Stimulated activated memory B cell treated with anti-CD40 and anti-IgM and Interleukin-4, amounts not matched to agents 10 μg/mL and 1 μg/mL and 100 μg/mL, for 72 hours (primary cell): ENCODE measurements around the gene DENND2D.

Source experiments
- ATAC-seq: fragments of 150-1000 bp; cut with Tn5 transposase; 2 replicates; pipeline ENCODE4 v1.10.0; 2021
- H3K27ac Mint-ChIP-seq: one replicate; pipeline ENCODE4 v1.8.0; 2022; ENCODE audit warnings: mild to moderate bottlenecking, mixed read lengths
- H3K27me3 Mint-ChIP-seq: one replicate; pipeline ENCODE4 v1.8.0; 2022; ENCODE audit warnings: mixed read lengths
- H3K36me3 Mint-ChIP-seq: one replicate; pipeline ENCODE4 v1.8.0; 2022; ENCODE audit warnings: mixed read lengths
- H3K4me1 Mint-ChIP-seq: one replicate; pipeline ENCODE4 v1.8.0; 2022; ENCODE audit warnings: mixed read lengths
- H3K4me3 Mint-ChIP-seq: one replicate; pipeline ENCODE4 v1.8.0; 2022; ENCODE audit warnings: mild to moderate bottlenecking, moderate library complexity, mixed read lengths
- H3K9me3 Mint-ChIP-seq: one replicate; pipeline ENCODE4 v1.8.0; 2022; ENCODE audit warnings: mixed read lengths

The DENND2D gene

DNA sequence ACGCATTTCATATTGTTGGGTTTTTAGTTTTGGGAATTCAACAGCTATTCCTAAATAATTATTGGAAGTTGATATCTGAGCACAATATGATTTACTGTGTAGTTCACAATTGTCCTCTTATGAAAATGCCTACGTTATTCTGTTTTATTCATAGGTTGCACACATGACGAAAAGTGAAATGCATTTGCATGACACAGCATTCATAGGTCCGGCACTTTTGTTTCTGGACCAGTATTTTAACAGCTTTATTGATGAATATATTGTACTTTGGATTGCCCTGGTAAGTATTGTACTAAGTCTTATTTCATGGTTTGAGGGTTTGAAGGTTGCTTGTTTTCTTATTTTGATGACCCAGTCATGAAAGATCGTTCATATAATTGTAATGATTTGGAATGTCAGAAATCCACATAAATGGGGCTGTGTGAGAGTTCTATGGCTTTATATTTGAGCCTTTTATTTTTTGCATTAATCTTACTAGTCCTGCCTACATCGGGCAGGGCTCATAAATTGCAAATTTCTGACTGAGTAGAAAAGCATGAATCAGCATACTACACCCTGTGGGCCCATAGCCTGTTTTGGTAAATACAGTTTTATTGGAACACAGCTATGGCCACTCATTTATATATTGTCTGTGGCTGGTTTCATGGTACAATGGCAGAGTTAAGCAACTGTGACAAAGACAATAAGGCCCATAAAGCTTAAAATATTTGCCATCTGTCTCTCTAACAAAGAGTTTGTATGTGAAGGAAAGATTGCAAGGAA lies 17.0 kb downstream of the DENND2D start:
- Mint-ChIP-seq H3K9me3 (no peaks in the 10 kb centered on the region), H3K27me3 (no peaks in the 10 kb centered on the region), H3K36me3 (peaks cover 76% of the 10 kb centered on the region), H3K4me1 (peaks cover 30% of the 10 kb centered on the region), H3K4me3 (no peak overlapping the region), H3K27ac (peak overlapping the region; percentile 53)
- no peak for ATAC-seq

DNA sequence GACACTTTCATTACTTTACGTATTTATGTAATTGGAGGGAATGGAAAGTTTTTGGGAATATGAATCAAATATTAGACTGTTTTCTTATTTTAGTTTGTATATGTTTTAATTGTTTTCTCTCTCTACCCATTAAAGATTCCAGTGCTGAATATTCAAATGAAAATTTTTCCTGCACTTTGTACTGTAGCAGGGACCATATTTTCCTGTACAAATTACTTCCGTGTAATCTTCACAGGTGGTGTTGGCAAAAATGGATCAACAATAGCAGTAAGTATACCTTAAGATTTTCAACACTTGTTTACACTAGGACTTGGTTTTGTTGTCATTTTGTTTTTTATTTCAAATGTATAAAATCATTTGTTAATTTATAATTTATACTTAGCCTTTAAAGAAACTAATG lies 18.4 kb downstream of the DENND2D start:
- Mint-ChIP-seq H3K27me3 (no peaks in the 10 kb centered on the region), H3K4me3 (no peak overlapping the region), H3K4me1 (peaks cover 28% of the 10 kb centered on the region), H3K36me3 (peaks cover 72% of the 10 kb centered on the region), H3K27ac (peak overlapping the region; percentile 40), H3K9me3 (no peaks in the 10 kb centered on the region)
- no peak for ATAC-seq

- peaks cover 62% of the 10 kb centered on the region for H3K36me3 Mint-ChIP-seq
- no peak for ATAC-seq
- H3K4me3 Mint-ChIP-seq, result no peak overlapping the region
- peak overlapping the region; percentile 69 for H3K27ac Mint-ChIP-seq
- peaks cover 36% of the 10 kb centered on the region for H3K4me1 Mint-ChIP-seq
- H3K27me3 Mint-ChIP-seq, result no peaks in the 10 kb centered on the region
- H3K9me3 Mint-ChIP-seq, result no peaks in the 10 kb centered on the region
Measured at GRCh38 chr1:111179968-111180533, 20.4 kb downstream of the DENND2D start.

- Mint-ChIP-seq H3K4me3 (no peak overlapping the region), H3K4me1 (peaks cover 33% of the 10 kb centered on the region), H3K27me3 (no peaks in the 10 kb centered on the region), H3K9me3 (no peaks in the 10 kb centered on the region), H3K36me3 (peaks cover 54% of the 10 kb centered on the region), H3K27ac (no peak overlapping the region)
- no peak for ATAC-seq
Measured at GRCh38 chr1:111176678-111177077, 23.8 kb downstream of the DENND2D start.

DNA sequence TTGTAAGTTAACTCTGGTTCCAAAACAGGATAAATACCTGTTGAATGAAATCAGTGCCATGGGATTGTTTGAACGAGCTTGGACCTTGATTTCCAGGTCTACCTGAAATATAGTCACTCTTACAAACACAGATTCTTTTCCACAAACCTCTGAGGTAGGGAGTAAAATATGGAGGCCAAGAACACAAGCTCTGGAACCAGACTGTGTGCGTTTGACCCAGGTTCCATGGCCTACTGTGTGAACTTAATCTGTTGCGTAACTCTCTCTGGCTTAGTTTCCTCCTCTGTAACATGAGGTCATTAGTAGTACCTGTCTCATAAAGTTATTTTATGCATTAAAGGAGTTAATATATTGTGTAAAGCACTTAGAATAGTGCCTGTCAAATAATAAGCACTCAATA lies 25.1 kb downstream of the DENND2D start:
- Mint-ChIP-seq H3K27ac (no peak overlapping the region), H3K36me3 (peaks cover 46% of the 10 kb centered on the region), H3K27me3 (no peaks in the 10 kb centered on the region), H3K4me3 (no peak overlapping the region), H3K9me3 (no peaks in the 10 kb centered on the region), H3K4me1 (peaks cover 30% of the 10 kb centered on the region)
- no peak for ATAC-seq

DNA sequence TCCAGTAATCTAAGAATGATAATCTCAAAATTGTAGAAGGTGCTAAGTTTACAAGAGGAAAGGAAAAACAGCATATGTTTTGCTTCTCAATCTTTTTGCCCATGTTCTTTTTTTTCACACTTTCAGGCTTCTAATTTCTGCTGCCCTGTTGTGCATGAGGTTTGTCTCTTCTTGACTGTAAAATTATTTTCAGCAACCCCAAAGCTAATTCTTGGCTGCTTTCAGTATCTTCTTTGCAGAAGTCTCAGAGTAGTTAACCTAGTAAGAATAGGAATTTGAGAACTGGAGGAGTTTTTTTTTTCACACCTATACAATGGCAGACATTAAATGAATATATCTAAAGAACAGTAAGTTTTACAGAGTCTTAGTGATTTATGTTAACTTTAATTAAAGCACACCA lies 26.4 kb downstream of the DENND2D start:
- ATAC-seq, result no peak
- no peaks in the 10 kb centered on the region for H3K9me3 Mint-ChIP-seq
- H3K27ac Mint-ChIP-seq, result no peak overlapping the region
- peaks cover 33% of the 10 kb centered on the region for H3K36me3 Mint-ChIP-seq
- H3K27me3 Mint-ChIP-seq, result no peaks in the 10 kb centered on the region
- no peak overlapping the region for H3K4me3 Mint-ChIP-seq
- peaks cover 30% of the 10 kb centered on the region for H3K4me1 Mint-ChIP-seq

DNA sequence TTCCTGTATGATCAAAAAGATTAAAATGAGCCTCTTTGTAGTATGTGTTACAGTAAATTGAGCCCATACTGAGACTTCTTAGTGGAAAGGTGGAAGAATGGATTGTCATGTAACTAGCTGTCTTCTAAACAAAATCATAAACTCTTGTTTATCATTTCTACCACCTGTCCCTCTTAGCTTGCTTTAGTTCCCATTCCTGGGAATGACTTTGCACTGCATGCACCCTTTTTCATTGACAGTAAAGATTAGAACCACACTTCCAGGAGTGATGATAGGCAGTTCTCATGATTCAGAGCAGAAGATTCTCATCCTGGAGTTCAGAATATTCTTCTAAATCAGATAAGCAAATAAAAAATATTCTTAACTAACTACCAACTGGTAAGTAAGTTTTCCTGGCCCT lies 28.0 kb downstream of the DENND2D start:
- no peaks in the 10 kb centered on the region for H3K9me3 Mint-ChIP-seq
- H3K36me3 Mint-ChIP-seq, result peaks cover 31% of the 10 kb centered on the region
- ATAC-seq, result no peak
- no peaks in the 10 kb centered on the region for H3K27me3 Mint-ChIP-seq
- H3K4me1 Mint-ChIP-seq, result peaks cover 30% of the 10 kb centered on the region
- peak overlapping the region; percentile 41 for H3K27ac Mint-ChIP-seq
- no peak overlapping the region for H3K4me3 Mint-ChIP-seq

GRCh38 chr1:111164151-111164550 lies 36.3 kb downstream of the DENND2D start:
- Mint-ChIP-seq H3K36me3 (peaks cover 42% of the 10 kb centered on the region), H3K4me3 (no peak overlapping the region), H3K27ac (no peak overlapping the region), H3K9me3 (no peaks in the 10 kb centered on the region), H3K27me3 (no peaks in the 10 kb centered on the region), H3K4me1 (peaks cover 25% of the 10 kb centered on the region)
- no peak for ATAC-seq

DNA sequence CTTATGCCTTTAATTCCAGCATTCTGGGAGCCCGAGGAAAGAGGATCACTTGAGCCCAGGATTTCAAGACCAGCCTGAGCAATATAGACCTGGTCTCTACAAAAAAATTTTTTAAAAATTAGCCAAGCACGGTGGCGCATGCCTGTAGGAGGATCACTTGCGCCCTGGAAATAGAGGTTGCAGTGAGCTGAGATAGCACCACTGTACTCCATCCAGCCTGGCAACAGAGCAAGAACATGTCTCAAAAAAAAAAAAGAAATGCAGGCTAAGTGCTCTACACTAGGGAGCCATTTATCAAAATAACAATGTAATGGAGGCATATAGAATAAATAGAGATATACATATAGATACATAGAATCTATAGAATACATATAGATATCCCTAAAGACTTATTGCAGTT lies 37.1 kb downstream of the DENND2D start:
- Mint-ChIP-seq H3K4me3 (no peak overlapping the region), H3K27ac (no peak overlapping the region), H3K4me1 (peaks cover 25% of the 10 kb centered on the region), H3K27me3 (no peaks in the 10 kb centered on the region), H3K9me3 (no peaks in the 10 kb centered on the region), H3K36me3 (peaks cover 45% of the 10 kb centered on the region)
- ATAC-seq, result no peak

GRCh38 chr1:111162488-111162880 lies 38.0 kb downstream of the DENND2D start:
- no peak for ATAC-seq
- Mint-ChIP-seq H3K4me1 (peaks cover 25% of the 10 kb centered on the region), H3K4me3 (no peak overlapping the region), H3K9me3 (no peaks in the 10 kb centered on the region), H3K27me3 (no peaks in the 10 kb centered on the region), H3K27ac (peak overlapping the region; percentile 40), H3K36me3 (peaks cover 39% of the 10 kb centered on the region)

DNA sequence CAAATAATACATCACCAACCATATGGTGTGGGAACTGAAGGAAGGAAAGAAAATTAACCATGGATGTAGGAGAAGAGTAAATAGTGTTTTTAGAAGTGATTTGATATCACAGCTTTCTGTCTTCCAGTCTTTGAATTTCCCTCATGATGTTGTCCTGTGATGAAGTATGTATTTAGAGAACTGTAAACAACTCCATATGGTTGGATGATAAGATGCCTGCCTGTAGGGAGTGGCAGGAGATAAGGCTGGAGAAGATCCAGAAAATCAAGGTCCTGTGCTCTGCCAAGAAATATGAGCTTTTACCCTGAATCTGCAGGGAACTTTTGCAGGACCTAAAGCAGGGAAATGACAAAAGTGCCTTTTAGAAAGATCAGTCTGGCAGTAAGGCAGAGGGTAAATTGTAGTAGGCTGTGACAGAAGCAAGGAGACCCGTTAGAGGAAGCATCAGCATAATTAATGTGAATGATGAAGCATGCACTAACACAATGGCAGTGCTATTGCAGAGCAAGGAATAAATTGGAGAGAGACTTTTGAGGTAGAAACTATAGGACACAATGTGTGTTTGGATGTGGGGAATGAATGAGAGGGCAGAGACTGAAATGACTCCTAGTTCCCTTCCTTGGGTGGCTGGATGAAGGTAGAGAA lies 38.5 kb downstream of the DENND2D start:
- no peaks in the 10 kb centered on the region for H3K9me3 Mint-ChIP-seq
- H3K36me3 Mint-ChIP-seq, result peaks cover 39% of the 10 kb centered on the region
- no peaks in the 10 kb centered on the region for H3K27me3 Mint-ChIP-seq
- ATAC-seq, result no peak
- no peak overlapping the region for H3K4me3 Mint-ChIP-seq
- peak overlapping the region; percentile 40 for H3K27ac Mint-ChIP-seq
- peaks cover 25% of the 10 kb centered on the region for H3K4me1 Mint-ChIP-seq

DNA sequence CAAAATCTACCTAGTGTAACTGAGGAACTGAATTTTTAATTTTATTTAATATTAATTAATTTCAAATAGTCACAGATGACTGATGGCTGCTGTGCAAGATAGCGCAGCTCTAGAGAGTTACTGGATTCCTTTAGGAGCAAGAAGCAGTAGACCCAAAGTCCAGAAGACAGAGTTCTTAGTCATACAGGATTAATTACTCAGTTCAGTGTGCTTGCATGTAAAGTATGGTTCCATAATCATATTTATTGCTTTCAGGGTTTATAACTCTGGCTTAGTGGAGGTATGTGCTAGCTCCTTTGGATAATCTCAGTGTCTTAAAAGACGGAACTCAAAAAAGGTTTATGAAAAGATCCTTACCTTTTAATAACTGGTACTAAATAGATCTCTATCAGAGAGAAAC lies 43.0 kb downstream of the DENND2D start:
- Mint-ChIP-seq H3K27me3 (no peaks in the 10 kb centered on the region), H3K27ac (no peak overlapping the region), H3K36me3 (peaks cover 58% of the 10 kb centered on the region), H3K4me1 (peaks cover 50% of the 10 kb centered on the region), H3K9me3 (no peaks in the 10 kb centered on the region), H3K4me3 (no peak overlapping the region)
- no peak for ATAC-seq

DNA sequence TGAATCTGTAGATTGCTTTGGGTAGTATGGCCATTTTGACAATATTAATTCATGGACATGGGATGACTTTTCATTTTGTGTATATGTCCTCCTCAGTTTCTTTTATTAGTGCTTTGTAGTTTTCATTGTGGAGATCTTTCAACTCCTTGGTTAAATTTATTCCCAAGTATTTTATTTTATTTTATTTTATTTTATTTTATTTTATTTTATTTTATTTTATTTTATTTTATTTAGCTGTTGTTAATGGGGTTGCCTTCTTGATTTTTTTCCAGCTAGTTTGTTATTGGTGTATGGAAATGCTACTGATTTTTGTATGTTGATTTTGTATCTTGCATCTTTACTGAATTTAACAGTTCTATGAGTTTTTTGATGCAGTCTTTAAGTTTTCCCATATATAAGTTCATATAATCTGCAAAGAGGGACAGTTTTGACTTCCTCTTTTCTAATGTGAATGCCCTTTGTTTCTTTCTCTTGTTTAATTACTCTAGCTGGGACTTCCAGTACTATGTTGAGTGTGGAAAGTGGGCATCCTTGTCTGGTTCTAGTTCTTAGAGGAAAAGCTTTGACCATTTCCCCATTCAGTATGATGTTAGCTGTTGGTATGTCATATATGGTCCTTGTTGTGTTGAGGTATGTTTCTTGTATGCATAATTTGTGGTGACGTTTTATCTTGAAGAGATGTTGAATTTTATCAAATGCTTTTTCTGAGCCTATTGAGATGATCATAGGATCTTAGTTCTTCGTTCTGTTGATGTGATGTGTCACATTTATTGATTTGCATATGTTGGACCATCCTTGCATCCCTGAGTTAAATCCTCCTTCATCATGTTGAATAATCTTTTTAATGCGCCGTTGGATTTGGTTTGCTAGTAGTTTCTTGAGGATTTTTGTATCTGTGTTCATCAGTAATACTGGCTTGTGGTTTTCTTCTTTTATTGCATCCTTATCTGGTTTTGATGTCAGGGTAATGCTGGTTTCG lies 46.1 kb downstream of the DENND2D start:
- peak overlapping the region; percentile 44 for H3K27ac Mint-ChIP-seq
- peak; percentile 31 for ATAC-seq
- no peaks in the 10 kb centered on the region for H3K9me3 Mint-ChIP-seq
- H3K4me3 Mint-ChIP-seq, result peak overlapping the region; percentile 43
- H3K27me3 Mint-ChIP-seq, result no peaks in the 10 kb centered on the region
- H3K4me1 Mint-ChIP-seq, result peaks cover 70% of the 10 kb centered on the region
- peaks cover 77% of the 10 kb centered on the region for H3K36me3 Mint-ChIP-seq

GRCh38 chr1:111151838-111152237 lies 48.6 kb downstream of the DENND2D start:
- H3K27ac Mint-ChIP-seq, result peak overlapping the region; percentile 66
- H3K27me3 Mint-ChIP-seq, result no peaks in the 10 kb centered on the region
- H3K4me3 Mint-ChIP-seq, result peak overlapping the region; percentile 59
- peaks cover 86% of the 10 kb centered on the region for H3K4me1 Mint-ChIP-seq
- peaks cover 80% of the 10 kb centered on the region for H3K36me3 Mint-ChIP-seq
- no peaks in the 10 kb centered on the region for H3K9me3 Mint-ChIP-seq
- no peak for ATAC-seq

GRCh38 chr1:111148376-111148881 lies 52.0 kb downstream of the DENND2D start:
- H3K9me3 Mint-ChIP-seq, result no peaks in the 10 kb centered on the region
- no peaks in the 10 kb centered on the region for H3K27me3 Mint-ChIP-seq
- no peak overlapping the region for H3K4me3 Mint-ChIP-seq
- H3K4me1 Mint-ChIP-seq, result peaks cover 80% of the 10 kb centered on the region
- peaks cover 66% of the 10 kb centered on the region for H3K36me3 Mint-ChIP-seq
- peak overlapping the region; percentile 66 for H3K27ac Mint-ChIP-seq
- no peak for ATAC-seq
